GM19463 (cell line): ENCODE results near the gene PREX1.
A peak's percentile ranks its signal among the peaks of the same experiment; 100 is the strongest.
"Not testable (repeated sequence)": the region's sequence is repeated elsewhere in the genome, so short reads cannot be mapped to it uniquely, and the experiment has no call there.

Experiments
- ATAC-seq: cut with Tn5 transposase; IDR thresholded peaks from one replicate; pipeline ENCODE4 v1.9.1; 2021; ENCODE audit warnings: mild to moderate bottlenecking, moderate library complexity; ENCODE audit not compliant: unreplicated experiment

PREX1 gene

GRCh38 chr20:48613926-48614325 is 213.9 kb downstream of the PREX1 start:
- ATAC-seq: no peak

GRCh38 chr20:48612335-48612734 is 215.5 kb downstream of the PREX1 start:
- ATAC-seq: no peak

GRCh38 chr20:48610996-48611395 is 216.8 kb downstream of the PREX1 start:
- no peak for ATAC-seq

- ATAC-seq: peak; percentile 96
Measured at GRCh38 chr20:48609491-48609978, 218.3 kb downstream of the PREX1 start.

- no peak for ATAC-seq
Measured at GRCh38 chr20:48608756-48609155, 219.0 kb downstream of the PREX1 start.

GRCh38 chr20:48607544-48607865 is 220.3 kb downstream of the PREX1 start:
- ATAC-seq: no peak

GRCh38 chr20:48606841-48607543 is 220.8 kb downstream of the PREX1 start:
- no peak for ATAC-seq

- no peak for ATAC-seq
Measured at GRCh38 chr20:48606172-48606840, 221.5 kb downstream of the PREX1 start.

GRCh38 chr20:48605364-48606171 is 222.2 kb downstream of the PREX1 start:
- ATAC-seq: no peak

GRCh38 chr20:48604936-48605335 is 222.9 kb downstream of the PREX1 start:
- no peak for ATAC-seq

- ATAC-seq: no peak
Measured at GRCh38 chr20:48604426-48604825, 223.4 kb downstream of the PREX1 start.

GRCh38 chr20:48603819-48604405 is 223.9 kb downstream of the PREX1 start:
- ATAC-seq: no peak

GRCh38 chr20:48603116-48603818 is 224.5 kb downstream of the PREX1 start:
- ATAC-seq: no peak

- no peak for ATAC-seq
Measured at GRCh38 chr20:48601798-48602197, 226.0 kb downstream of the PREX1 start.

GRCh38 chr20:48600470-48600945 is 227.3 kb downstream of the PREX1 start:
- ATAC-seq: no peak

GRCh38 chr20:48599748-48600469 is 227.9 kb downstream of the PREX1 start:
- no peak for ATAC-seq

- ATAC-seq: no peak
Measured at GRCh38 chr20:48599106-48599747, 228.6 kb downstream of the PREX1 start.

GRCh38 chr20:48598303-48598941 is 229.4 kb downstream of the PREX1 start:
- not testable (repeated sequence) for ATAC-seq
